OCI-LY7 (cell line): ENCODE data around the gene ITM2B. TPM values are rescaled to one million over a fixed set of nuclear protein-coding genes. Genes with fewer than 3 reads are reported as not detected.

Source experiments
- BruUV-seq: library from RNA; stranded (reverse); fragments of 400-500 nt; replicated peaks from 2 replicates; lab custom pipeline; 2021; lab: Mats Ljungman, UMichigan
- CTCF ChIA-PET: fragments of 300-600 bp; sonication (Branson Sonifier 250); formaldehyde crosslinking; loops from one replicate; lab custom pipeline; 2022; ENCODE audit warnings: antibody characterized with exemption; ENCODE audit not compliant: unreplicated experiment; lab: Charles Lee
- POLR2A ChIA-PET: fragments of 300-600 bp; sonication (Branson Sonifier 250); formaldehyde crosslinking; loops from one replicate; lab custom pipeline; 2022; ENCODE audit warnings: antibody characterized with exemption; lab: Charles Lee
- DNase-seq: peaks from one replicate; pipeline ENCODE4 v3.0.0-alpha.2; 2015; ENCODE audit warnings: low spot score
- H2AFZ ChIP-seq: fragments of 200-600 bp; sonication (generic), shearing (Covaris generic); 2 replicates; pipeline ENCODE4 v1.6.1; 2014; ENCODE audit warnings: mild to moderate bottlenecking, antibody characterized with exemption, low read length, moderate library complexity
- H3K27ac ChIP-seq: fragments of 200-600 bp; sonication (generic); 2 replicates; pipeline ENCODE4 v1.5.1; 2014; ENCODE audit warnings: mixed run types, low read depth, mild to moderate bottlenecking, moderate library complexity, low read length, inconsistent platforms; ENCODE audit not compliant: poor library complexity, severe bottlenecking
- H3K36me3 ChIP-seq: fragments of 200-600 bp; sonication (generic); 2 replicates; pipeline ENCODE4 v1.6.1; 2014; ENCODE audit warnings: mild to moderate bottlenecking, antibody characterized with exemption, low read length, moderate library complexity, mixed read lengths; ENCODE audit not compliant: insufficient read depth
- H3K4me1 ChIP-seq: fragments of 200-600 bp; sonication (generic); 2 replicates; pipeline ENCODE4 v1.5.1; 2014; ENCODE audit warnings: mild to moderate bottlenecking, low read length; ENCODE audit not compliant: insufficient read depth, poor library complexity, severe bottlenecking
- H3K4me2 ChIP-seq: fragments of 200-600 bp; sonication (generic); 2 replicates; pipeline ENCODE4 v1.6.1; 2014; ENCODE audit warnings: mild to moderate bottlenecking, low read length
- H3K4me3 ChIP-seq: fragments of 200-600 bp; sonication (generic); 2 replicates; pipeline ENCODE4 v1.5.1; 2014; ENCODE audit warnings: mild to moderate bottlenecking, low read depth, low read length; ENCODE audit not compliant: poor library complexity, severe bottlenecking
- H3K79me2 ChIP-seq: fragments of 200-600 bp; sonication (generic); 2 replicates; pipeline ENCODE4 v1.6.1; 2016; ENCODE audit warnings: low read depth, mild to moderate bottlenecking, low read length, moderate library complexity, mixed read lengths; ENCODE audit not compliant: insufficient read depth
- H3K9me2 ChIP-seq: fragments of 200-600 bp; sonication (generic); 2 replicates; pipeline ENCODE4 v1.6.1; 2016; ENCODE audit warnings: mild to moderate bottlenecking, low read length, mixed read lengths; ENCODE audit not compliant: insufficient read depth
- H3K9me3 ChIP-seq: fragments of 200-600 bp; sonication (generic); 2 replicates; pipeline ENCODE4 v1.6.1; 2014; ENCODE audit warnings: mild to moderate bottlenecking, mixed run types, low read length, mixed read lengths
- H4K20me1 ChIP-seq: fragments of 200-600 bp; sonication (generic); 2 replicates; pipeline ENCODE4 v1.6.1; 2014; ENCODE audit warnings: mild to moderate bottlenecking, antibody characterized with exemption, low read length, moderate library complexity, mixed read lengths; ENCODE audit not compliant: insufficient read depth
- CTCF ChIP-seq: fragments of 200-600 bp; sonication (generic); conservative IDR thresholded peaks from 2 replicates; pipeline ENCODE4 v1.5.1; 2014; ENCODE audit warnings: mild to moderate bottlenecking, antibody characterized with exemption, low read length, moderate library complexity, mixed read lengths
- EZH2phosphoT487 ChIP-seq: fragments of 200-600 bp; sonication (generic); IDR thresholded peaks from 2 replicates; pipeline ENCODE4 v1.6.1; 2018; ENCODE audit warnings: low read depth, borderline replicate concordance, mild to moderate bottlenecking, mixed run types, antibody characterized with exemption, low read length, moderate library complexity, mixed read lengths
- intact Hi-C: fragments of 100-400 bp; cut with micrococcal nuclease; formaldehyde crosslinking; loops from one replicate; pipeline ENCODE4 v1.10.0; 2022; ENCODE audit not compliant: unreplicated experiment
- total RNA-seq, 2 experiments: library from RNA; depleted of rRNA in 1 of 2; stranded (reverse); fragments of >200 nt in 1 of 2; shearing (Covaris generic) in 1 of 2; gene quantifications; 2 replicates each; pipeline ENCODE4 v1.2.3, GENCODE V29; 2014 to 2022

Gene ITM2B
- total RNA-seq, 2 experiments from 2014 or later, result 14.7 to 43.3 TPM

- TF ChIP-seq EZH2phosphoT487 (no peak), CTCF (no peak)
- Histone ChIP-seq H4K20me1 (no peaks in the 10 kb centered on the region), H3K4me3 (no peak overlapping the region), H2AFZ (no peak overlapping the region), H3K79me2 (no peaks in the 10 kb centered on the region), H3K9me3 (no peaks in the 10 kb centered on the region), H3K27ac (no peak overlapping the region), H3K36me3 (no peaks in the 10 kb centered on the region), H3K9me2 (no peaks in the 10 kb centered on the region), H3K4me1 (no peaks in the 10 kb centered on the region), H3K4me2 (no peak overlapping the region)
- no peak for DNase-seq
- BruUV-seq, result no TSS peak
- ChIA-PET POLR2A (interaction anchor here (0.6 to 2.5 kb wide), 3 partner anchors 14 to 923 kb away, joined by 3 to 5 read pairs (median 5); no protein-coding TSS in a partner anchor), CTCF (no interaction called here)
- intact Hi-C loops, result no loop called here
These were observed 40.3 kb downstream of the ITM2B start for GRCh38 chr13:48273346-48273745.

DNA sequence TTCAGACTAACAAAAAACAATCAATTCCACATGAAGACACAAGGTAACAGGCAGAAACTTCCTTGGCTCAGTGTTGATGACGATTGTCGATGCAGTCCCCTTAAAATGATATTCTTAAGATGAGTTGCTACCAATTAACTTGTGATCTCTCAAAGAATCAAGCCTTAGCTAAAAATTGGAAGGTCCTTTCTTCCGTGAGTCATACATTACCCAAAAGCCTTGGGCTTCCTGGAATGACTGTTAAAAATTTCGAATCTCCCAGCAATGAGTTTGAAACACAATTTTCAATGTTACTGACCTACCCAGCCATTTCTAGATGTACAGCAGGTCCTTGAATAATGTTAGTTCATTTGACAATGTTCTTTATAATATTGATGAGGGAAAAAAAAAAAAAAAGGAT, 42.5 kb downstream of the ITM2B start:
- BruUV-seq, result no TSS peak
- no peaks in the 10 kb centered on the region for H3K9me2 ChIP-seq
- no peaks in the 10 kb centered on the region for H3K4me1 ChIP-seq
- no peaks in the 10 kb centered on the region for H4K20me1 ChIP-seq
- ChIA-PET CTCF (no interaction called here), POLR2A (interaction anchor here (0.9 to 2.5 kb wide), 2 partner anchors 15 to 18 kb away, joined by 3 to 5 read pairs; no protein-coding TSS in a partner anchor)
- no peak overlapping the region for H3K27ac ChIP-seq
- H2AFZ ChIP-seq, result no peak overlapping the region
- intact Hi-C loops, result no loop called here
- no peak overlapping the region for H3K4me2 ChIP-seq
- H3K36me3 ChIP-seq, result no peaks in the 10 kb centered on the region
- TF ChIP-seq EZH2phosphoT487 (no peak), CTCF (no peak)
- H3K9me3 ChIP-seq, result no peaks in the 10 kb centered on the region
- no peak overlapping the region for H3K4me3 ChIP-seq
- DNase-seq, result no peak
- no peaks in the 10 kb centered on the region for H3K79me2 ChIP-seq

DNA sequence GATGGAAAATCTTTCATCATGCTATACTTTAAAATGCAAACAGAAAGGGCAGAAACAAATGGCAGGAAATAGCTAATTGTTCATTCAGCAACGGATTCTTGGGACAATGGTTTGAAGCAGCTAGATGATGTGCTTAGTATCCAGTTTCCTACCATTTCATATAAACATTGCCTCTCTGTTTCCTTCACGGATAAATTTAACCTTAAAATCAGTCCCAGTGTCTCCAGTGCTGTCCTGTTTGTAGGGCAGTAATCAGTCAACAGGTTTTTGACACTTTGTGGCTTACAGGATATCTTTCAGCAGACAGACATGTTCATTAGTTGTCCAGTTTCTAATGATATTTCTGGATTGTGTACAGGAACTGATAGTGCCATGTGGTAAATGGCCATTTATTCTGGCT, 45.8 kb downstream of the ITM2B start:
- POLR2A ChIA-PET, result interaction anchor here (0.5 to 1.0 kb wide), 4 partner anchors 10 to 840 kb away, joined by 3 to 6 read pairs (median 4); no protein-coding TSS in a partner anchor
- Histone ChIP-seq H2AFZ (no peak overlapping the region), H4K20me1 (no peaks in the 10 kb centered on the region), H3K4me1 (no peaks in the 10 kb centered on the region), H3K4me2 (no peak overlapping the region), H3K27ac (no peak overlapping the region), H3K36me3 (no peaks in the 10 kb centered on the region), H3K4me3 (no peak overlapping the region), H3K9me3 (no peaks in the 10 kb centered on the region), H3K79me2 (no peaks in the 10 kb centered on the region), H3K9me2 (no peaks in the 10 kb centered on the region)
- intact Hi-C loops, result no loop called here
- TF ChIP-seq EZH2phosphoT487, result no peak
- TF ChIP-seq CTCF, result no peak
- CTCF ChIA-PET, result no interaction called here
- DNase-seq, result no peak
- no TSS peak for BruUV-seq
